NCI-H1694 treated with DMSO at 0.1 percent for 48 hours (cell line): ENCODE results near the gene PLIN3.
A peak's percentile ranks its signal among the peaks of the same experiment; 100 is the strongest.
"Not testable (repeated sequence)": the region's sequence is repeated elsewhere in the genome, so short reads cannot be mapped to it uniquely, and the experiment has no call there.

Experiments
- DNase-seq: peaks from one replicate; lab custom pipeline; 2025; lab: John Stamatoyannopoulos, UW

Gene PLIN3

GRCh38 chr19:4847190-4847973 lies 20.1 kb downstream of the PLIN3 start:
- DNase-seq, result no peak

GRCh38 chr19:4845975-4846374 lies 21.5 kb downstream of the PLIN3 start:
- DNase-seq, result not testable (repeated sequence)

GRCh38 chr19:4844348-4845179 lies 22.9 kb downstream of the PLIN3 start:
- DNase-seq, result no peak

- no peak for DNase-seq
Measured at GRCh38 chr19:4843647-4843965, 23.9 kb downstream of the PLIN3 start.

GRCh38 chr19:4839192-4839591 lies 28.3 kb downstream of the PLIN3 start:
- no peak for DNase-seq

- DNase-seq, result no peak
Measured at GRCh38 chr19:4832776-4833175, 34.7 kb downstream of the PLIN3 start.

GRCh38 chr19:4831979-4832340 lies 35.5 kb downstream of the PLIN3 start:
- DNase-seq, result not testable (repeated sequence)

- DNase-seq, result no peak
Measured at GRCh38 chr19:4831304-4831978, 36.0 kb downstream of the PLIN3 start, which contains the start of gene TICAM1. Gene TICAM1, minus strand, starts transcription at chr19:4831712. Its CDS starts 13,335 bp downstream, at chr19:4818377.

GRCh38 chr19:4830768-4831265 lies 36.6 kb downstream of the PLIN3 start:
- DNase-seq, result no peak

- DNase-seq, result no peak
Measured at GRCh38 chr19:4830332-4830731, 37.1 kb downstream of the PLIN3 start.

GRCh38 chr19:4829001-4829712 lies 38.3 kb downstream of the PLIN3 start:
- no peak for DNase-seq

GRCh38 chr19:4823577-4823976 lies 43.9 kb downstream of the PLIN3 start:
- no peak for DNase-seq

- not testable (repeated sequence) for DNase-seq
Measured at GRCh38 chr19:4822354-4822753, 45.1 kb downstream of the PLIN3 start.

- DNase-seq, result no peak
Measured at GRCh38 chr19:4821265-4821664, 46.2 kb downstream of the PLIN3 start.

GRCh38 chr19:4817467-4818277 lies 49.8 kb downstream of the PLIN3 start:
- DNase-seq, result no peak

GRCh38 chr19:4816950-4817278 lies 50.6 kb downstream of the PLIN3 start:
- DNase-seq, result no peak

- no peak for DNase-seq
Measured at GRCh38 chr19:4816202-4816949, 51.1 kb downstream of the PLIN3 start.

- DNase-seq, result peak; percentile 53
Measured at GRCh38 chr19:4815426-4816201, 51.9 kb downstream of the PLIN3 start.

- DNase-seq, result no peak
Measured at GRCh38 chr19:4814625-4815425, 52.6 kb downstream of the PLIN3 start.
